HepG2 (cell line): ENCODE results near the gene GSTM1. TPM values are rescaled to one million over a fixed set of nuclear protein-coding genes. Genes with fewer than 3 reads are reported as not detected.

Experiments
- ASH2L ChIP-seq: fragments of 300-600, 200-600 bp; sonication (generic); IDR thresholded peaks from 2 replicates; pipeline ENCODE4 v1.7.0; 2017; ENCODE audit warnings: low read depth, mild to moderate bottlenecking, moderate library complexity, mixed read lengths, low read length; ENCODE audit not compliant: insufficient read length
- ATF1 ChIP-seq: IDR thresholded peaks from 2 replicates; pipeline ENCODE4 v1.6.1; 2016; ENCODE audit warnings: mild to moderate bottlenecking, control low read depth
- CC2D1A ChIP-seq: sonication (generic); formaldehyde crosslinking; IDR thresholded peaks from 2 replicates; pipeline ENCODE4 v1.8.1; 2023; ENCODE audit warnings: mild to moderate bottlenecking, missing genetic modification reagents
- DR1 ChIP-seq: sonication (generic); formaldehyde crosslinking; IDR thresholded peaks from 2 replicates; pipeline ENCODE4 v1.8.0; 2021; ENCODE audit warnings: mild to moderate bottlenecking, missing genetic modification reagents, inconsistent platforms
- HMG20A ChIP-seq: IDR thresholded peaks from 2 replicates; pipeline ENCODE4 v1.6.1; 2016; ENCODE audit warnings: borderline replicate concordance
- HOXA7 ChIP-seq: sonication (generic); formaldehyde crosslinking; IDR thresholded peaks from 2 replicates; pipeline ENCODE4 v1.8.1; 2022; ENCODE audit warnings: mild to moderate bottlenecking, missing genetic modification reagents, moderate library complexity
- KLF11 ChIP-seq: IDR thresholded peaks from 2 replicates; pipeline ENCODE4 v1.6.1; 2016; ENCODE audit warnings: missing compliant biosample characterization
- KLF6 ChIP-seq: IDR thresholded peaks from 2 replicates; pipeline ENCODE4 v1.8.0; 2016; ENCODE audit warnings: missing biosample characterization, missing genetic modification reagents
- MAFF ChIP-seq: IDR thresholded peaks from 2 replicates; pipeline ENCODE4 v1.6.1; 2011; ENCODE audit warnings: low read depth, low read length, improper control_type of control experiment
- MXI1 ChIP-seq: IDR thresholded peaks from 3 replicates; pipeline ENCODE4 v1.6.1; 2012; ENCODE audit warnings: low read depth, low read length, inconsistent platforms, borderline replicate concordance
- SOX5 ChIP-seq: IDR thresholded peaks from 2 replicates; pipeline ENCODE4 v1.6.1; 2016; ENCODE audit warnings: borderline replicate concordance
- SSRP1 ChIP-seq: IDR thresholded peaks from 2 replicates; pipeline ENCODE4 v1.6.1; 2016; ENCODE audit warnings: control low read depth
- TCF7L2 ChIP-seq: IDR thresholded peaks from 2 replicates; pipeline ENCODE4 v1.6.1; 2011; ENCODE audit warnings: mild to moderate bottlenecking, low read depth, low read length, moderate library complexity
- TEAD2 ChIP-seq: sonication (generic); formaldehyde crosslinking; IDR thresholded peaks from 2 replicates; pipeline ENCODE4 v1.9.0; 2021; ENCODE audit warnings: missing genetic modification reagents
- TOE1 ChIP-seq: sonication (generic); formaldehyde crosslinking; IDR thresholded peaks from 2 replicates; pipeline ENCODE4 v1.4.0; 2020; ENCODE audit warnings: mild to moderate bottlenecking, missing genetic modification reagents
- ZC3H4 ChIP-seq: sonication (generic); formaldehyde crosslinking; IDR thresholded peaks from 2 replicates; pipeline ENCODE4 v1.4.0; 2020; ENCODE audit warnings: missing genetic modification reagents, borderline replicate concordance
- ZNF205 ChIP-seq: IDR thresholded peaks from 2 replicates; pipeline ENCODE4 v1.6.1; 2018; ENCODE audit warnings: missing biosample characterization, missing genetic modification reagents
- ZNF225 ChIP-seq: sonication (generic); formaldehyde crosslinking; IDR thresholded peaks from 2 replicates; pipeline ENCODE4 v1.4.0; 2020; ENCODE audit warnings: mild to moderate bottlenecking, missing genetic modification reagents
- ZNF737 ChIP-seq: sonication (generic); formaldehyde crosslinking; IDR thresholded peaks from 2 replicates; pipeline ENCODE4 v1.5.0; 2020; ENCODE audit warnings: missing genetic modification reagents, mild to moderate bottlenecking, borderline replicate concordance
- ZNF75D ChIP-seq: sonication (generic); formaldehyde crosslinking; IDR thresholded peaks from 2 replicates; pipeline ENCODE4 v1.8.1; 2023; ENCODE audit warnings: missing genetic modification reagents, mild to moderate bottlenecking, borderline replicate concordance
- ZNF83 ChIP-seq: sonication (generic); formaldehyde crosslinking; IDR thresholded peaks from 2 replicates; pipeline ENCODE4 v1.4.0; 2020; ENCODE audit warnings: missing genetic modification reagents, mild to moderate bottlenecking, borderline replicate concordance
- ZSCAN31 ChIP-seq: sonication (generic); formaldehyde crosslinking; IDR thresholded peaks from 2 replicates; pipeline ENCODE4 v1.5.0; 2020; ENCODE audit warnings: low read depth, mild to moderate bottlenecking, missing genetic modification reagents
- polyA plus RNA-seq, 8 experiments: library from polyadenylated mRNA; depleted of rRNA in 3 of 8; stranded (reverse) in 7 of 8; unstranded in 1 of 8; fragments of >200 nt; fragmentation: Illumina TruSeq in 4 of 8; extraction: Trizol in 4 of 8; gene quantifications; 2 replicates each; pipeline versions ENCODE4 v1.2.1 to v1.2.3, GENCODE V29; 2011 to 2016; ENCODE audit warnings: low read depth in 4 of 8, missing spikeins in 1 of 8, mixed read lengths in 1 of 8; ENCODE audit not compliant: insufficient read depth in 1 of 8
- total RNA-seq, 5 experiments: library from RNA; depleted of rRNA; stranded (reverse); fragments of >200 nt; fragmentation: Illumina TruSeq; extraction: Trizol; gene quantifications; 2 replicates each; pipeline ENCODE4 v1.2.3, GENCODE V29; 2016; ENCODE audit warnings: low read depth in 1 of 5
- TF ChIP-seq, protein P1 (sequence below): sonication (generic); IDR thresholded peaks from 2 replicates; pipeline ENCODE4 v1.6.1; 2016; ENCODE audit warnings: low read depth, borderline replicate concordance
- TF ChIP-seq, protein P2 (sequence below): IDR thresholded peaks from 2 replicates; pipeline ENCODE4 v1.6.1; 2016; ENCODE audit warnings: missing compliant biosample characterization, missing genetic modification reagents, borderline replicate concordance
- TF ChIP-seq, protein P3 (sequence below): sonication (generic); formaldehyde crosslinking; IDR thresholded peaks from 2 replicates; pipeline ENCODE4 v1.4.0; 2020; ENCODE audit warnings: mild to moderate bottlenecking, missing genetic modification reagents
- TF ChIP-seq, protein P4 (sequence below): sonication (generic); formaldehyde crosslinking; IDR thresholded peaks from 2 replicates; pipeline ENCODE4 v1.5.0; 2020; ENCODE audit warnings: missing genetic modification reagents

The GSTM1 gene
- total and polyA plus RNA-seq, 2 of the 13 experiments (the other 11 are each of a cell fraction or from before 2014, with no cell fraction given), result 0.42 TPM; not detected in 1

DNA sequence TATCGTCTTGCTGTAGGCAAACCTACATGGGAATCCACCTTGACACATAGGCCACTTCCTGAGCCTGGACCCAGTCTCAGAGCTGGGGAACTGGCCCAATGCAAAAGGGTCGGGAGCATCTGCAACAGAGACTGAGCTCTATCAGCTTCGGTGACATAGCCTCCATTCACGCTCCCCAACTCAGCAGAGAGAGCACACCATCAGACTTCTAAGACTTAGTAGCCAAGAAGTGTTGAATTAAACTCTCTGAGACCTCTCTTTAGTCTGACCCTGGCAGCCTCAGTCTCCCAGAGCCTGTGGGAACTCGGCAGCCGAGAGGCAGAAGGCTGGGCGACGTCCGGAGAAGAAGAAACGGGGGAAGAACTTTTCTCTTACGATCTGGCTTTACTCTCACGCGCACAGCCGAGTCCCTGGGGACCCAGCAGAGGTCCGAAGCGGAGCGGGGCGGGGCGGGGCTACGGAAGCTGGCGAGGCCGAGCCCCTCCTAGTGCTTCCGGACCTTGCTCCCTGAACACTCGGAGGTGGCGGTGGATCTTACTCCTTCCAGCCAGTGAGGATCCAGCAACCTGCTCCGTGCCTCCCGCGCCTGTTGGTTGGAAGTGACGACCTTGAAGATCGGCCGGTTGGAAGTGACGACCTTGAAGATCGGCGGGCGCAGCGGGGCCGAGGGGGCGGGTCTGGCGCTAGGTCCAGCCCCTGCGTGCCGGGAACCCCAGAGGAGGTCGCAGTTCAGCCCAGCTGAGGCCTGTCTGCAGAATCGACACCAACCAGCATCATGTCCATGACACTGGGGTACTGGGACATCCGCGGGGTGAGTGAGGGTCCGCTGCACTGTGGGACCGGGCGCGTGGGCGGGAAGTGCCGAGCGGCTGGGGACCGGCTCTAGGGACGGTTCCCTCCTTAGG, 31.8 kb upstream of the GSTM1 start, which contains the start of gene GSTM4 (continued):
- TF ChIP-seq, protein P1, sequence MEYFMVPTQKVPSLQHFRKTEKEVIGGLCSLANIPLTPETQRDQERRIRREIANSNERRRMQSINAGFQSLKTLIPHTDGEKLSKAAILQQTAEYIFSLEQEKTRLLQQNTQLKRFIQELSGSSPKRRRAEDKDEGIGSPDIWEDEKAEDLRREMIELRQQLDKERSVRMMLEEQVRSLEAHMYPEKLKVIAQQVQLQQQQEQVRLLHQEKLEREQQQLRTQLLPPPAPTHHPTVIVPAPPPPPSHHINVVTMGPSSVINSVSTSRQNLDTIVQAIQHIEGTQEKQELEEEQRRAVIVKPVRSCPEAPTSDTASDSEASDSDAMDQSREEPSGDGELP, result peak; percentile 70; the same call in 1 of the 2 replicates
- TF ChIP-seq MXI1, result no peak
- TF ChIP-seq HOXA7 (CRISPR knock-in tag), result no peak
- no peak for TF ChIP-seq TEAD2 (CRISPR knock-in tag)
- TF ChIP-seq, protein P2, sequence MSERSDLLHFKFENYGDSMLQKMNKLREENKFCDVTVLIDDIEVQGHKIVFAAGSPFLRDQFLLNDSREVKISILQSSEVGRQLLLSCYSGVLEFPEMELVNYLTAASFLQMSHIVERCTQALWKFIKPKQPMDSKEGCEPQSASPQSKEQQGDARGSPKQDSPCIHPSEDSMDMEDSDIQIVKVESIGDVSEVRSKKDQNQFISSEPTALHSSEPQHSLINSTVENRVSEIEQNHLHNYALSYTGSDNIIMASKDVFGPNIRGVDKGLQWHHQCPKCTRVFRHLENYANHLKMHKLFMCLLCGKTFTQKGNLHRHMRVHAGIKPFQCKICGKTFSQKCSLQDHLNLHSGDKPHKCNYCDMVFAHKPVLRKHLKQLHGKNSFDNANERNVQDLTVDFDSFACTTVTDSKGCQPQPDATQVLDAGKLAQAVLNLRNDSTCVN (CRISPR knock-in tag), result peak; percentile 71; the same call in 1 of the 2 replicates
- TF ChIP-seq, protein P3, sequence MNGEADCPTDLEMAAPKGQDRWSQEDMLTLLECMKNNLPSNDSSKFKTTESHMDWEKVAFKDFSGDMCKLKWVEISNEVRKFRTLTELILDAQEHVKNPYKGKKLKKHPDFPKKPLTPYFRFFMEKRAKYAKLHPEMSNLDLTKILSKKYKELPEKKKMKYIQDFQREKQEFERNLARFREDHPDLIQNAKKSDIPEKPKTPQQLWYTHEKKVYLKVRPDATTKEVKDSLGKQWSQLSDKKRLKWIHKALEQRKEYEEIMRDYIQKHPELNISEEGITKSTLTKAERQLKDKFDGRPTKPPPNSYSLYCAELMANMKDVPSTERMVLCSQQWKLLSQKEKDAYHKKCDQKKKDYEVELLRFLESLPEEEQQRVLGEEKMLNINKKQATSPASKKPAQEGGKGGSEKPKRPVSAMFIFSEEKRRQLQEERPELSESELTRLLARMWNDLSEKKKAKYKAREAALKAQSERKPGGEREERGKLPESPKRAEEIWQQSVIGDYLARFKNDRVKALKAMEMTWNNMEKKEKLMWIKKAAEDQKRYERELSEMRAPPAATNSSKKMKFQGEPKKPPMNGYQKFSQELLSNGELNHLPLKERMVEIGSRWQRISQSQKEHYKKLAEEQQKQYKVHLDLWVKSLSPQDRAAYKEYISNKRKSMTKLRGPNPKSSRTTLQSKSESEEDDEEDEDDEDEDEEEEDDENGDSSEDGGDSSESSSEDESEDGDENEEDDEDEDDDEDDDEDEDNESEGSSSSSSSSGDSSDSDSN (CRISPR knock-in tag), result peak; percentile 67; the same call in 1 of the 2 replicates
- no peak for TF ChIP-seq ZNF75D (CRISPR knock-in tag)
- 0 out of 2 replicates have a peak, but pooled peaks have one; percentile 53 for TF ChIP-seq HMG20A (CRISPR knock-in tag)
- no peak for TF ChIP-seq ATF1 (CRISPR knock-in tag)
- peak; percentile 34; the same call in 1 of the 2 replicates for TF ChIP-seq ZNF83
- no peak for TF ChIP-seq ZNF205 (CRISPR knock-in tag)
- peak; percentile 86 for TF ChIP-seq ASH2L
- peak; percentile 32 for TF ChIP-seq SOX5 (CRISPR knock-in tag)
- TF ChIP-seq DR1 (CRISPR knock-in tag), result peak; percentile 28; the same call in 1 of the 2 replicates
- TF ChIP-seq ZSCAN31 (CRISPR knock-in tag), result 0 out of 2 replicates have a peak, but pooled peaks have one; percentile 36
- TF ChIP-seq ZNF225, result no peak
- TF ChIP-seq KLF11, result 0 out of 2 replicates have a peak, but pooled peaks have one; percentile 68
- no peak for TF ChIP-seq MAFF
- no peak for TF ChIP-seq SSRP1 (CRISPR knock-in tag)
- peak; percentile 31; the same call in 1 of the 2 replicates for TF ChIP-seq KLF6 (CRISPR knock-in tag)
- TF ChIP-seq, protein P4, sequence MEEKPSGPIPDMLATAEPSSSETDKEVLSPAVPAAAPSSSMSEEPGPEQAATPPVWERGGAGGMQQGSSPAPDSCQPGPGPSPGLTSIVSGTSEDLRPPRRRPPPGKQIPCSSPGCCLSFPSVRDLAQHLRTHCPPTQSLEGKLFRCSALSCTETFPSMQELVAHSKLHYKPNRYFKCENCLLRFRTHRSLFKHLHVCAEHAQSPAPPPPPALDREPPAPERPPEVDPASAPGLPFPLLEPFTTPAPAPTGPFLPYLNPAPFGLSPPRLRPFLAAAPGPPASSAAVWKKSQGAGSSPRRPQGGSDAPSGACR (CRISPR knock-in tag), result no peak
- TF ChIP-seq CC2D1A, result peak; percentile 59; the same call in 1 of the 2 replicates
- TF ChIP-seq ZNF737 (CRISPR knock-in tag), result no peak
- no peak for TF ChIP-seq TCF7L2
- 0 out of 2 replicates have a peak, but pooled peaks have one; percentile 55 for TF ChIP-seq TOE1 (CRISPR knock-in tag)
- no peak for TF ChIP-seq ZC3H4 (CRISPR knock-in tag)
